Breast epithelium (tissue), 3 donors: ENCODE data around the gene FNBP1.

Experiments used
- POLR2A ChIP-seq: fragments of 450-650 bp; IDR thresholded peaks from one replicate; pipeline ENCODE4 v1.6.1; 2016; ENCODE audit warnings: antibody characterized with exemption, mild to moderate bottlenecking, moderate library complexity
- TF ChIP-seq, protein P1 (sequence below), 3 donors: fragments of 450-650 bp; IDR thresholded peaks; one replicate each; pipeline ENCODE4 v1.5.1; 2016 to 2017; ENCODE audit warnings: antibody characterized with exemption in 3 of 3, mild to moderate bottlenecking in 3 of 3, moderate library complexity in 3 of 3

DNA sequence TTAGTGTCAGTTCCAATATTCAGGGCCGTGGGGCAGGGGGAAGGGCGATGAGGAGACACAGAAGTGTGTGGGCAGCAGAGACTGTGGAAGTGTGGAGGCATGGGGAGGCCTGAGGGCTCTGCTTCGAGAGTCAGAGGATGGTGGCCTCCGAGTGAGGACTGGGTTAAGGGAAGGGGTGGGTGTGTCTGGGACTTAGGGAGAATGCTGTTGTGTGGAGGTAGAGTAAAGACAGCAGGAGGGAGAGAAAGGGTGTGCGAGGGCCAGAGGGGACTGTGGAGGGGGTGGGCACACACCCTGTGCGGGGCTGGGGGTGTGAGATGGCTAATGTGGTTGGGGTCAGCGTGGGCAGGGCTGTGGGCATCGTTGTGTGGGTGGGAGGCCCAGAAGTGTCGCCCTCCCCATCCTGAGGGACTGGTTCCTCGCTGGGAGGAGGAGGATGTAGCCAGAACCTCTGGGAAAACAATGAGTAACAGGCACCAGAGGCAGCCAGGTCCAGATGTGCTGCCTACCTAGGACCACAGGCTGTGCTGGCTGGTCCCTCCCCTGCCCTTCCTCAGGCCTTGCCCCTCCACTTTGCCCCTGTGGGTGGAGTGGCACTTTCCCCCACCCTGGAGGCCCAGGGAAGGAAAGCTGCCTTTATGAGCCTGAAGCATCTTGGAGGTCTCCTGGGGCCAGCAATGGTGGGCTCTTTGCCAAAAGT is 203.5 kb downstream of the FNBP1 start:
- TF ChIP-seq, protein P1, sequence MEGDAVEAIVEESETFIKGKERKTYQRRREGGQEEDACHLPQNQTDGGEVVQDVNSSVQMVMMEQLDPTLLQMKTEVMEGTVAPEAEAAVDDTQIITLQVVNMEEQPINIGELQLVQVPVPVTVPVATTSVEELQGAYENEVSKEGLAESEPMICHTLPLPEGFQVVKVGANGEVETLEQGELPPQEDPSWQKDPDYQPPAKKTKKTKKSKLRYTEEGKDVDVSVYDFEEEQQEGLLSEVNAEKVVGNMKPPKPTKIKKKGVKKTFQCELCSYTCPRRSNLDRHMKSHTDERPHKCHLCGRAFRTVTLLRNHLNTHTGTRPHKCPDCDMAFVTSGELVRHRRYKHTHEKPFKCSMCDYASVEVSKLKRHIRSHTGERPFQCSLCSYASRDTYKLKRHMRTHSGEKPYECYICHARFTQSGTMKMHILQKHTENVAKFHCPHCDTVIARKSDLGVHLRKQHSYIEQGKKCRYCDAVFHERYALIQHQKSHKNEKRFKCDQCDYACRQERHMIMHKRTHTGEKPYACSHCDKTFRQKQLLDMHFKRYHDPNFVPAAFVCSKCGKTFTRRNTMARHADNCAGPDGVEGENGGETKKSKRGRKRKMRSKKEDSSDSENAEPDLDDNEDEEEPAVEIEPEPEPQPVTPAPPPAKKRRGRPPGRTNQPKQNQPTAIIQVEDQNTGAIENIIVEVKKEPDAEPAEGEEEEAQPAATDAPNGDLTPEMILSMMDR (IDR thresholded peaks at IDR 0.05) = no peak
- TF ChIP-seq POLR2A = no peak
